ENCODE data around the gene THBD.

Gene THBD, protein sequence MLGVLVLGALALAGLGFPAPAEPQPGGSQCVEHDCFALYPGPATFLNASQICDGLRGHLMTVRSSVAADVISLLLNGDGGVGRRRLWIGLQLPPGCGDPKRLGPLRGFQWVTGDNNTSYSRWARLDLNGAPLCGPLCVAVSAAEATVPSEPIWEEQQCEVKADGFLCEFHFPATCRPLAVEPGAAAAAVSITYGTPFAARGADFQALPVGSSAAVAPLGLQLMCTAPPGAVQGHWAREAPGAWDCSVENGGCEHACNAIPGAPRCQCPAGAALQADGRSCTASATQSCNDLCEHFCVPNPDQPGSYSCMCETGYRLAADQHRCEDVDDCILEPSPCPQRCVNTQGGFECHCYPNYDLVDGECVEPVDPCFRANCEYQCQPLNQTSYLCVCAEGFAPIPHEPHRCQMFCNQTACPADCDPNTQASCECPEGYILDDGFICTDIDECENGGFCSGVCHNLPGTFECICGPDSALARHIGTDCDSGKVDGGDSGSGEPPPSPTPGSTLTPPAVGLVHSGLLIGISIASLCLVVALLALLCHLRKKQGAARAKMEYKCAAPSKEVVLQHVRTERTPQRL

GRCh38 chr20:23049201-23050075 lies at the start of gene THBD:
Gene THBD, minus strand, starts transcription at chr20:23049672. Its CDS starts 168 bp downstream, at chr20:23049504.
- no peaks in the 10 kb centered on the region for H3K4me1 ChIP-seq (ENCODE audit: low read length)
- no peak within 1 kb of the TSS for H3K9ac ChIP-seq (ENCODE audit: low read length)
- no peak within 1 kb of the TSS for H3K4me2 ChIP-seq (ENCODE audit: low read depth, low read length)
- H3F3A ChIP-seq (ENCODE audit: insufficient read depth, low read length), result no peaks in the 10 kb centered on the region
- H3K79me2 ChIP-seq (ENCODE audit: low read length), result no peaks in the 10 kb centered on the region
- no peak within 1 kb of the TSS for H2AFZ ChIP-seq (ENCODE audit: low read length)
- no peak for DNase-seq
- no peaks in the 10 kb centered on the region for H4K20me1 ChIP-seq (ENCODE audit: insufficient read depth, low read length)
- H3K27me3 ChIP-seq (replicated peaks; ENCODE audit: insufficient read depth, low read length), result no peaks in the 10 kb centered on the region
- no peaks in the 10 kb centered on the region for H3K36me3 ChIP-seq (replicated peaks; ENCODE audit: insufficient read depth, low read length)
- H3K9me2 ChIP-seq (replicated peaks; ENCODE audit: insufficient read depth, low read length), result no peaks in the 10 kb centered on the region
- TF ChIP-seq CTCF (IDR thresholded peaks at IDR 0.05; ENCODE audit: low read length) (no peak), EZH2phosphoT487 (IDR thresholded peaks at IDR 0.05; ENCODE audit: low read length) (no peak), EZH2 (optimal IDR thresholded peaks at IDR 0.05; ENCODE audit: low read depth, low read length) (no peak)
- H3K9me3 ChIP-seq (replicated peaks; ENCODE audit: insufficient read depth, low read length), result no peaks in the 10 kb centered on the region
- no peak within 1 kb of the TSS for H3K27ac ChIP-seq (ENCODE audit: low read length)
- H3K4me3 ChIP-seq (ENCODE audit: low read length), result no peak within 1 kb of the TSS

DNA sequence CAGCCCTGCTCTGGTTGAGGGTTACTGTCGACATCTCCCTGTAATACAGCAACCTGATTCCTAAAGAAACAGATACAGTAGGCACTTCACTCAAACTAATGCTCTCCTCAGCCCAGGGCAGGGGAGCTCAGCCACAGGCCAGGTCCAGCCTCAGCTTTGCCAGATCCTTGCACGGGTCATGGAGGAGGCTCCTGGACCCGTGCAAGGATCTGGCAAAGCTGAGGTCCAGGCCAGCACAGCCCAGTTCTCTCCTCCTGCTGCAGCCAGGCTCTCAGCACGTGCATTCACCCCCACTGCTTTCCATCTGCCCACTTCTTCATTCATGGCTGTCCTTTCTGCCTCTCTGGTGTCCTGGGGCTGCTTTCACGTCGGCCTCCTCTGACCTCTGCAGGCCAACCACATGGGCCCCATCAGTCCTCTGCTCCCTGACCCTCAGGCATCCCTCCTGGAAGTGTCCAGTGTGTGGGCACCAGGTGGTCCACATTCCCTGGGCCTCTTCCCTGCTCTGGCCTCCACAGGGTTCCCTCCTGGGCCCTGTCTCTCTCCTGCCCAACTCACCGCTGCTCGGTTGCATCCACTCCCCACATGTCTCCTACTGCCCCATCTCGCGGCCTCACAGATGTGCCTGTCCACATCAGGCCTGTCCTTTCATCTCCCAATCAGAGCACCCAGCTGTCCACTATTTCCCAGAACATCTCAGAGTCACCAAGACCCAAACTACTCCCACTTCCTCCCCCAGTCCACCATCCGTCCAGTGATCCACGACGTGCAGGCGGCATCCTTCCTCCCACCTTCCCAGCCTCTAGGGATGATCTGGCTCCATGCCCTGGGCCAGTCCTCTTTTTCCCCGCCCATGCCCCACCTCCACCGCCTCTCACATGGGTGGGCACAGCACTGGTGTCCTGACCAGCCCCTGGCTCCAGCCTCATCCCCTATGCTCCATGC lies 48.4 kb upstream of the THBD start:
- Histone ChIP-seq H3K36me3 (replicated peaks; ENCODE audit: insufficient read depth, low read length) (no peaks in the 10 kb centered on the region), H3K4me3 (ENCODE audit: low read length) (no peak overlapping the region), H3K27ac (ENCODE audit: low read length) (no peak overlapping the region), H3K4me2 (ENCODE audit: low read depth, low read length) (no peak overlapping the region), H3F3A (ENCODE audit: insufficient read depth, low read length) (no peaks in the 10 kb centered on the region), H4K20me1 (ENCODE audit: insufficient read depth, low read length) (no peaks in the 10 kb centered on the region), H3K9me2 (replicated peaks; ENCODE audit: insufficient read depth, low read length) (no peaks in the 10 kb centered on the region), H3K79me2 (ENCODE audit: low read length) (no peaks in the 10 kb centered on the region), H2AFZ (ENCODE audit: low read length) (no peak overlapping the region), H3K4me1 (ENCODE audit: low read length) (no peaks in the 10 kb centered on the region), H3K9ac (ENCODE audit: low read length) (no peak overlapping the region), H3K27me3 (replicated peaks; ENCODE audit: insufficient read depth, low read length) (no peaks in the 10 kb centered on the region), H3K9me3 (replicated peaks; ENCODE audit: insufficient read depth, low read length) (no peaks in the 10 kb centered on the region)
- no peak for DNase-seq
- TF ChIP-seq CTCF (IDR thresholded peaks at IDR 0.05; ENCODE audit: low read length) (no peak), EZH2 (optimal IDR thresholded peaks at IDR 0.05; ENCODE audit: low read depth, low read length) (no peak), EZH2phosphoT487 (IDR thresholded peaks at IDR 0.05; ENCODE audit: low read length) (no peak)

DNA sequence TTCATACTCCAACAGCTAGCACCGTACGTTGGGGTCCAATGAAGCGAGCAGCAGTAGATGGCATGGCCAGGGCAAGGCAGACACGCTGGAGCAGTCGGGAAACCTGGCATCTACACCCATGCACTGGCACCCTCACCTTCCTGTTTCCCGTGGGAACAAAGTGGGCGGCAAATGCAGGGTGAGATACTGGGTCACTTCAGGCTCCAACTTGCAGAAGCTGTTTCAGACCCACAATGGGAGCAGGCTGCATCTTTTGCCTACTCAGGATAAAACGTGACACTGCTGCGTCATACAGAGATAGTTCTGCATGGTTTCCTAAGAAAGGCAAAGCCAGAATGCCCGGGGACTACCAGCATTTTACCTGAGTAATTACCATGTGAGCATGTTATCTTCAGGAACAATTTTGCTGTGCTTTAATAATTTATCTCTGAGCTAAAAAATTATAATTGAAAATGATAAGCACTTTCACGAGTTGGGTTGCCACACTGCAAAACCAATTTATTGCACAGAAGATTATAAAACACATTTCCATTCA lies 47.6 kb upstream of the THBD start:
- Histone ChIP-seq H3K9me2 (replicated peaks; ENCODE audit: insufficient read depth, low read length) (no peaks in the 10 kb centered on the region), H4K20me1 (ENCODE audit: insufficient read depth, low read length) (no peaks in the 10 kb centered on the region), H3K4me2 (ENCODE audit: low read depth, low read length) (no peak overlapping the region), H3K36me3 (replicated peaks; ENCODE audit: insufficient read depth, low read length) (no peaks in the 10 kb centered on the region), H3K4me1 (ENCODE audit: low read length) (no peaks in the 10 kb centered on the region), H3K9ac (ENCODE audit: low read length) (no peak overlapping the region), H3K79me2 (ENCODE audit: low read length) (no peaks in the 10 kb centered on the region), H3K9me3 (replicated peaks; ENCODE audit: insufficient read depth, low read length) (no peaks in the 10 kb centered on the region), H3K27ac (ENCODE audit: low read length) (no peak overlapping the region), H3K4me3 (ENCODE audit: low read length) (no peak overlapping the region), H3F3A (ENCODE audit: insufficient read depth, low read length) (no peaks in the 10 kb centered on the region), H2AFZ (ENCODE audit: low read length) (no peak overlapping the region), H3K27me3 (replicated peaks; ENCODE audit: insufficient read depth, low read length) (no peaks in the 10 kb centered on the region)
- no peak for TF ChIP-seq EZH2 (optimal IDR thresholded peaks at IDR 0.05; ENCODE audit: low read depth, low read length)
- no peak for TF ChIP-seq CTCF (IDR thresholded peaks at IDR 0.05; ENCODE audit: low read length)
- no peak for TF ChIP-seq EZH2phosphoT487 (IDR thresholded peaks at IDR 0.05; ENCODE audit: low read length)
- no peak for DNase-seq
